PFSK-1 (cell line): Measurements from ENCODE around the gene ABHD12.

Source experiments
- FOXP2 ChIP-seq: optimal IDR thresholded peaks from 2 replicates; pipeline ENCODE3; 2011; ENCODE audit warnings: borderline replicate concordance, control low read depth, inconsistent platforms; ENCODE audit not compliant: insufficient read depth; ENCODE audit errors: extremely low read length, extremely low read depth
- POLR2AphosphoS5 ChIP-seq: IDR thresholded peaks from 2 replicates; pipeline ENCODE4 v1.6.1; 2012; ENCODE audit warnings: low read depth, mild to moderate bottlenecking, control low read depth, low read length, moderate library complexity
- REST ChIP-seq, 2 experiments: IDR thresholded peaks; 2 replicates each; pipeline versions ENCODE4 v1.6.1 to v1.8.0; 2011 to 2012; ENCODE audit warnings: low read depth in 2 of 2, low read length in 2 of 2, control low read depth in 1 of 2, inconsistent platforms in 1 of 2, mild to moderate bottlenecking in 1 of 2, moderate library complexity in 1 of 2; ENCODE audit not compliant: insufficient read depth in 1 of 2
- SIN3A ChIP-seq: IDR thresholded peaks from 2 replicates; pipeline ENCODE4 v1.6.1; 2012; ENCODE audit warnings: mild to moderate bottlenecking, low read length, moderate library complexity, borderline replicate concordance; ENCODE audit not compliant: insufficient read depth
- TAF1 ChIP-seq: IDR thresholded peaks from 2 replicates; pipeline ENCODE4 v1.6.1; 2012; ENCODE audit warnings: low read length, control low read depth, borderline replicate concordance; ENCODE audit not compliant: insufficient read depth

ABHD12 gene

GRCh38 chr20:25299806-25300205 is 90.8 kb downstream of the ABHD12 start:
- TF ChIP-seq FOXP2: no peak
- TF ChIP-seq SIN3A: no peak
- no peak for TF ChIP-seq REST (IDR thresholded peaks at IDR 0.05; ENCODE audit: insufficient read depth in 1 of 2, low read depth in 2 of 2, low read length in 2 of 2)
- no peak for TF ChIP-seq TAF1
- TF ChIP-seq POLR2AphosphoS5: no peak

- TF ChIP-seq REST (IDR thresholded peaks at IDR 0.05; ENCODE audit: insufficient read depth in 1 of 2, low read depth in 2 of 2, low read length in 2 of 2) (no peak), POLR2AphosphoS5 (0 out of 2 replicates have a peak, but pooled peaks have one; percentile 4), TAF1 (no peak)
Measured at GRCh38 chr20:25297141-25297905, 93.3 kb downstream of the ABHD12 start.

- TF ChIP-seq FOXP2 (no peak), POLR2AphosphoS5 (peak; percentile 5; the same call in 1 of the 2 replicates)
Measured at GRCh38 chr20:25296094-25297093, 94.2 kb downstream of the ABHD12 start.

GRCh38 chr20:25295386-25296093 is 95.1 kb downstream of the ABHD12 start:
- TF ChIP-seq REST (IDR thresholded peaks at IDR 0.05; ENCODE audit: insufficient read depth in 1 of 2, low read depth in 2 of 2, low read length in 2 of 2) (no peak), FOXP2 (no peak), POLR2AphosphoS5 (peak; percentile 11; the same call in 1 of the 2 replicates), TAF1 (no peak), SIN3A (no peak)
